ENCODE results near the gene PRKD2. TPM values are rescaled to one million over a fixed set of nuclear protein-coding genes. Genes with fewer than 3 reads are reported as not detected.

PRKD2 gene
- total RNA-seq, 4 donors from 2014 or later: 52.6 to 120 (median 66.7) TPM

GRCh38 chr19:46624958-46625661 is 91.8 kb downstream of the PRKD2 start, which contains the start of gene PTGIR:
TSS of gene PTGIR (minus strand) at chr19:46625089. CDS start at chr19:46624225, 864 bp downstream.
- intact Hi-C loops (cut with DNase I; ENCODE audit: low total_unique reads): no loop called here
- DNase-seq (ENCODE audit: low spot score in 2 of 2): peak; percentile 77 to 95
- H3K4me3 ChIP-seq (ENCODE audit: low read depth, poor library complexity, severe bottlenecking): no peak within 1 kb of the TSS
- TF ChIP-seq CTCF (IDR thresholded peaks at IDR 0.05) (no peak), POLR2A (IDR thresholded peaks at IDR 0.05) (no peak)
- WGBS, 2 donors: 20 to 31% methylated on average over 13 of the region's 13 CpGs

MicroRNA genes within 50 kb of the gene (microRNA counts, 767-probe panel; counts per million panel counts)
- 0 to 358 counts per million in 2 donors for microRNA hsa-miR-320e

Small RNAs within 50 kb of the gene (microRNA-seq; reads per million reads assigned to microRNA genes)
- gene MIR320E (ENCODE audit: borderline number of aligned reads in 1 of 2, borderline replicate concordance in 2 of 2): 8.2 to 12.5 reads per million in 2 donors

Other genes with a start within 250 kb of the PRKD2 start
- 1 to 10 TPM in 3 of 4 donors, under 1 TPM in 1; 0.30 to 4.0 (median 2.7) TPM for gene PNMA8A, start 245.6 kb downstream of the PRKD2 start, total RNA-seq
- gene PNMA8B, start 221.2 kb downstream of the PRKD2 start, total RNA-seq: 1 to 10 TPM; 2.0 to 5.8 (median 2.8) TPM
- gene CALM3, start 115.8 kb downstream of the PRKD2 start, total RNA-seq: 10 to 100 TPM; 54.6 to 72.8 (median 63.1) TPM
- gene PTGIR, start 92.0 kb downstream of the PRKD2 start, total RNA-seq: 1 to 10 TPM in 2 of 4 donors, under 1 TPM in 2; 0.51 to 3.6 (median 2.1) TPM
- gene GNG8, start 80.9 kb downstream of the PRKD2 start, total RNA-seq: not detected
- gene DACT3, start 55.9 kb downstream of the PRKD2 start, total RNA-seq: 1 to 10 TPM; 1.3 to 4.1 (median 2.6) TPM
- 10 to 100 TPM in 3 of 4 donors, 1 to 10 TPM in 1; 9.4 to 16.1 (median 12.8) TPM for gene FKRP, start 28.9 kb upstream of the PRKD2 start, total RNA-seq
- 10 to 100 TPM; 81.5 to 97.6 (median 93.5) TPM for gene STRN4, start 29.3 kb upstream of the PRKD2 start, total RNA-seq
- 100 to 1,000 TPM in 3 of 4 donors, 10 to 100 TPM in 1; 59.3 to 181 (median 137) TPM for gene SLC1A5, start 71.5 kb upstream of the PRKD2 start, total RNA-seq
- 100 to 1,000 TPM in 3 of 4 donors, 10 to 100 TPM in 1; 88.9 to 132 (median 114) TPM for gene AP2S1, start 133.7 kb upstream of the PRKD2 start, total RNA-seq
- 10 to 100 TPM; 19.4 to 43.6 (median 40.1) TPM for gene ARHGAP35, start 143.9 kb upstream of the PRKD2 start, total RNA-seq